Astrocyte (in vitro differentiated cells and primary cell): ENCODE measurements around the gene SEL1L.

Experiments used
- CTCF ChIP-seq: IDR thresholded peaks from 2 replicates; pipeline ENCODE4 v1.5.1; 2011; ENCODE audit warnings: low read depth, mild to moderate bottlenecking, inconsistent platforms, low read length, moderate library complexity; ENCODE audit not compliant: insufficient read depth
- EZH2 ChIP-seq: IDR thresholded peaks from 2 replicates; pipeline ENCODE4 v1.6.1; 2012; ENCODE audit warnings: mild to moderate bottlenecking, low read length, inconsistent platforms; ENCODE audit not compliant: insufficient read depth

DNA sequence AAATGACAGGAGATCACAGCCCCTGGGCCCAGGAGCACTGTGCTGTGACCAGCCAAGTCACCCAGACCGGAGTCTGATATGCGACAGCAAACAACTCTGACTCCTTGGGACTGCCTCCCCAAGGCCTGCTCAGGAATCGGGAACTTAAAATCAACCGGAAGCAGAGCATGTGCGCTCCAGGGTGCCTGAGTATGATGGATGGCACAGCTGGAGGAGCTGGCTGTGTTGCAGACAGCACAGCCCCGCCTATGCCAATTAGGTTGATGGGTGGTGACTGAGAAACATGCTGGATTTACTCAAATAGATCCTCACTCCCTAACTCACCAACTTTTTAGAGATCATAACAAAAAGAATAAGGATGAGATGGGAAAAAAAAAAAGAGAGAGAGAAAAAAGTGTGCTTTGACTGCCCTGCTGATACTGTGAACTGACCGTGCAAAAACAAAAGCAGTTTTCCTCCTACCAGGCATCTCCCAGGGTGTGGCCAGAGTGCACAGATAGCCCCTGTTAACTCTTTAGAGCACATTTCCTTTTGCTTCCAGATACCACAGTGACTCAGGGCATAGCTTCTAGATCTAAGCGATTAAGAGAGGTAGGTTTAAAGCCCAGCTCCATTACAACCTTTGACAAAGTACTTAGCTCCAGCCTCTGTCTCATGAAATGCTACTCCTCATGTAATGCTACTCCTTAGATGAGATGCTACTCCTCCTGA is 106.2 kb downstream of the SEL1L start:
- TF ChIP-seq CTCF, result no peak
- TF ChIP-seq EZH2, result no peak
